ENCODE results near the gene ARID3B. TPM values are rescaled to one million over a fixed set of nuclear protein-coding genes. Genes with fewer than 3 reads are reported as not detected.

Gene ARID3B
- total and polyA plus RNA-seq, 2 of the 13 experiments (the other 11 are each of a cell fraction or from before 2014, with no cell fraction given), result 5.3 to 12.8 TPM

DNA sequence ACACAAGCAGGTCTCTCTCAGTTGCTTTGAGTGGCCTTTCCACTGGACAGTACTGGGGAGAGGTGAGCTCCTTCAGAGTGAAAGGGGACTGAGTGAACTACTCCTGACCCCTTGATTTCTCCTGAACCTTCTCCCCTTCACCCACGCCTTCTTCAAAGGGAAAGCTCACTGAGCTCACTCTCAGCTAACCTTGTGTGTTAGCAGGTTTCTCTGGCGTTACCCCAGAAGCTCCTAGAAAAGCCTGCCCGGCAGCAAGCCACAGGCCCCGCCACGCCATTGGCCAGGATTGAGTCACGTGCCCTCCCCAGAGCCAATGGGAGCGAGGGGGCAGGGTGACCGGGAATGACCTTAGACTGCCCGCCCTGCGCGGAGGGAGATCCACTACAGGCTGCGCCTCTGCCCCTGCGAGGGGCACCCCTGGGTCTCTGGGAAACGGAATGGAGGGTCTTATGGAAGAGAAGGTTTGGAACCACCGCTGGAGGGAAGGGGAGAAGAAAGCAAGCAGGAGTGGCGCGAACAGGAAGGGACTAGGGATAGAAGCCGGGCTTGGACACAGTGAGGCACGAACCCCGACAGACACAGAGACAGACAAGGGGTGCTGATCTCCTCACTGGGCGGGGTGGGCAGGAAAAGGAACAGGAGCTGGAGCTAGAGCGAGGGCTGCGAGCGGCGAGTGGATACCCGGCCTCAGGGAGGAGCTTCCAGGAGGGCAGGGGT is 57.3 kb downstream of the ARID3B start (continued):
- TF ChIP-seq MXD4 (CRISPR knock-in tag; IDR thresholded peaks at IDR 0.05) (peak; percentile 77), TCF7 (IDR thresholded peaks at IDR 0.05; ENCODE audit: low read depth) (no peak), KLF6 (CRISPR knock-in tag; IDR thresholded peaks at IDR 0.05) (peak; percentile 67; the same call in 1 of the 2 replicates), SIX1 (CRISPR knock-in tag; IDR thresholded peaks at IDR 0.05; ENCODE audit: borderline replicate concordance) (no peak), RAD21 (CRISPR knock-in tag; IDR thresholded peaks at IDR 0.05) (0 out of 2 replicates have a peak, but pooled peaks have one; percentile 7), EZH2 (conservative IDR thresholded peaks at IDR 0.05; ENCODE audit: low read depth, low read length) (no peak), ZNF776 (CRISPR knock-in tag; IDR thresholded peaks at IDR 0.05) (peak; percentile 74; the same call in 1 of the 2 replicates), HMGA1 (CRISPR knock-in tag; conservative IDR thresholded peaks at IDR 0.05) (no peak), ZNF672 (CRISPR knock-in tag; IDR thresholded peaks at IDR 0.05) (no peak), ZBTB20 (CRISPR knock-in tag; IDR thresholded peaks at IDR 0.05; ENCODE audit: borderline replicate concordance, low read depth) (no peak), ZNF451 (CRISPR knock-in tag; IDR thresholded peaks at IDR 0.05) (no peak), KLF15 (CRISPR knock-in tag; IDR thresholded peaks at IDR 0.05; ENCODE audit: borderline replicate concordance) (no peak), BCL6 (CRISPR knock-in tag; IDR thresholded peaks at IDR 0.05) (peak; percentile 69)
- TF ChIP-seq, protein P1, sequence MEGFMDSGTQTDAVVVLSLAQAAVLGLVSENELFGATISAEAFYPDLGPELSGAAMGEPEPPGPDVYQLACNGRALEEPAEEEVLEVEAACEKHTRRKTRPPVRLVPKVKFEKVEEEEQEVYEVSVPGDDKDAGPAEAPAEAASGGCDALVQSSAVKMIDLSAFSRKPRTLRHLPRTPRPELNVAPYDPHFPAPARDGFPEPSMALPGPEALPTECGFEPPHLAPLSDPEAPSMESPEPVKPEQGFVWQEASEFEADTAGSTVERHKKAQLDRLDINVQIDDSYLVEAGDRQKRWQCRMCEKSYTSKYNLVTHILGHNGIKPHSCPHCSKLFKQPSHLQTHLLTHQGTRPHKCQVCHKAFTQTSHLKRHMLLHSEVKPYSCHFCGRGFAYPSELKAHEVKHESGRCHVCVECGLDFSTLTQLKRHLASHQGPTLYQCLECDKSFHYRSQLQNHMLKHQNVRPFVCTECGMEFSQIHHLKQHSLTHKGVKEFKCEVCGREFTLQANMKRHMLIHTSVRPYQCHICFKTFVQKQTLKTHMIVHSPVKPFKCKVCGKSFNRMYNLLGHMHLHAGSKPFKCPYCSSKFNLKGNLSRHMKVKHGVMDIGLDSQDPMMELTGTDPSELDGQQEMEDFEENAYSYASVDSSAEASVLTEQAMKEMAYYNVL (CRISPR knock-in tag; IDR thresholded peaks at IDR 0.05; ENCODE audit: borderline replicate concordance), result peak; percentile 63
- TF ChIP-seq, protein P2, sequence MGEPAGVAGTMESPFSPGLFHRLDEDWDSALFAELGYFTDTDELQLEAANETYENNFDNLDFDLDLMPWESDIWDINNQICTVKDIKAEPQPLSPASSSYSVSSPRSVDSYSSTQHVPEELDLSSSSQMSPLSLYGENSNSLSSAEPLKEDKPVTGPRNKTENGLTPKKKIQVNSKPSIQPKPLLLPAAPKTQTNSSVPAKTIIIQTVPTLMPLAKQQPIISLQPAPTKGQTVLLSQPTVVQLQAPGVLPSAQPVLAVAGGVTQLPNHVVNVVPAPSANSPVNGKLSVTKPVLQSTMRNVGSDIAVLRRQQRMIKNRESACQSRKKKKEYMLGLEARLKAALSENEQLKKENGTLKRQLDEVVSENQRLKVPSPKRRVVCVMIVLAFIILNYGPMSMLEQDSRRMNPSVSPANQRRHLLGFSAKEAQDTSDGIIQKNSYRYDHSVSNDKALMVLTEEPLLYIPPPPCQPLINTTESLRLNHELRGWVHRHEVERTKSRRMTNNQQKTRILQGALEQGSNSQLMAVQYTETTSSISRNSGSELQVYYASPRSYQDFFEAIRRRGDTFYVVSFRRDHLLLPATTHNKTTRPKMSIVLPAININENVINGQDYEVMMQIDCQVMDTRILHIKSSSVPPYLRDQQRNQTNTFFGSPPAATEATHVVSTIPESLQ (CRISPR knock-in tag; conservative IDR thresholded peaks at IDR 0.05), result 0 out of 2 replicates have a peak, but pooled peaks have one; percentile 54
- TF ChIP-seq, protein P3, sequence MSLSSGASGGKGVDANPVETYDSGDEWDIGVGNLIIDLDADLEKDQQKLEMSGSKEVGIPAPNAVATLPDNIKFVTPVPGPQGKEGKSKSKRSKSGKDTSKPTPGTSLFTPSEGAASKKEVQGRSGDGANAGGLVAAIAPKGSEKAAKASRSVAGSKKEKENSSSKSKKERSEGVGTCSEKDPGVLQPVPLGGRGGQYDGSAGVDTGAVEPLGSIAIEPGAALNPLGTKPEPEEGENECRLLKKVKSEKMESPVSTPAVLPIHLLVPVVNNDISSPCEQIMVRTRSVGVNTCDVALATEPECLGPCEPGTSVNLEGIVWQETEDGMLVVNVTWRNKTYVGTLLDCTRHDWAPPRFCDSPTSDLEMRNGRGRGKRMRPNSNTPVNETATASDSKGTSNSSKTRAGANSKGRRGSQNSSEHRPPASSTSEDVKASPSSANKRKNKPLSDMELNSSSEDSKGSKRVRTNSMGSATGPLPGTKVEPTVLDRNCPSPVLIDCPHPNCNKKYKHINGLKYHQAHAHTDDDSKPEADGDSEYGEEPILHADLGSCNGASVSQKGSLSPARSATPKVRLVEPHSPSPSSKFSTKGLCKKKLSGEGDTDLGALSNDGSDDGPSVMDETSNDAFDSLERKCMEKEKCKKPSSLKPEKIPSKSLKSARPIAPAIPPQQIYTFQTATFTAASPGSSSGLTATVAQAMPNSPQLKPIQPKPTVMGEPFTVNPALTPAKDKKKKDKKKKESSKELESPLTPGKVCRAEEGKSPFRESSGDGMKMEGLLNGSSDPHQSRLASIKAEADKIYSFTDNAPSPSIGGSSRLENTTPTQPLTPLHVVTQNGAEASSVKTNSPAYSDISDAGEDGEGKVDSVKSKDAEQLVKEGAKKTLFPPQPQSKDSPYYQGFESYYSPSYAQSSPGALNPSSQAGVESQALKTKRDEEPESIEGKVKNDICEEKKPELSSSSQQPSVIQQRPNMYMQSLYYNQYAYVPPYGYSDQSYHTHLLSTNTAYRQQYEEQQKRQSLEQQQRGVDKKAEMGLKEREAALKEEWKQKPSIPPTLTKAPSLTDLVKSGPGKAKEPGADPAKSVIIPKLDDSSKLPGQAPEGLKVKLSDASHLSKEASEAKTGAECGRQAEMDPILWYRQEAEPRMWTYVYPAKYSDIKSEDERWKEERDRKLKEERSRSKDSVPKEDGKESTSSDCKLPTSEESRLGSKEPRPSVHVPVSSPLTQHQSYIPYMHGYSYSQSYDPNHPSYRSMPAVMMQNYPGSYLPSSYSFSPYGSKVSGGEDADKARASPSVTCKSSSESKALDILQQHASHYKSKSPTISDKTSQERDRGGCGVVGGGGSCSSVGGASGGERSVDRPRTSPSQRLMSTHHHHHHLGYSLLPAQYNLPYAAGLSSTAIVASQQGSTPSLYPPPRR (CRISPR knock-in tag; IDR thresholded peaks at IDR 0.05; ENCODE audit: borderline replicate concordance), result peak; percentile 46; the same call in 1 of the 2 replicates
- TF ChIP-seq, protein P4, sequence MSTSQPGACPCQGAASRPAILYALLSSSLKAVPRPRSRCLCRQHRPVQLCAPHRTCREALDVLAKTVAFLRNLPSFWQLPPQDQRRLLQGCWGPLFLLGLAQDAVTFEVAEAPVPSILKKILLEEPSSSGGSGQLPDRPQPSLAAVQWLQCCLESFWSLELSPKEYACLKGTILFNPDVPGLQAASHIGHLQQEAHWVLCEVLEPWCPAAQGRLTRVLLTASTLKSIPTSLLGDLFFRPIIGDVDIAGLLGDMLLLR (CRISPR knock-in tag; IDR thresholded peaks at IDR 0.05), result peak; percentile 66; the same call in 1 of the 2 replicates

All from HepG2 (cell line).